Subcutaneous abdominal adipose tissue (tissue), 5 donors: ENCODE results near the gene PHC2.
A peak's percentile ranks its signal among the peaks of the same experiment; 100 is the strongest.

Experiments
- H3K27ac ChIP-seq: one replicate; pipeline ENCODE4 v1.7.0; 2013; ENCODE audit warnings: low read depth, mild to moderate bottlenecking, inconsistent platforms, low read length, moderate library complexity
- H3K27me3 ChIP-seq, 5 donors: one replicate each; pipeline ENCODE4 v1.7.0; 2013; ENCODE audit warnings: low read length in 5 of 5, inconsistent platforms in 1 of 5; ENCODE audit not compliant: control insufficient read depth in 5 of 5, insufficient read depth in 4 of 5
- H3K36me3 ChIP-seq, 5 donors: one replicate each; pipeline ENCODE4 v1.7.0; 2013; ENCODE audit warnings: low read length in 5 of 5; ENCODE audit not compliant: control insufficient read depth in 5 of 5, insufficient read depth in 5 of 5
- H3K4me1 ChIP-seq, 5 donors: one replicate each; pipeline ENCODE4 v1.7.0; 2013; ENCODE audit warnings: low read length in 5 of 5, mild to moderate bottlenecking in 3 of 5, moderate library complexity in 1 of 5; ENCODE audit not compliant: control insufficient read depth in 5 of 5, insufficient read depth in 5 of 5
- H3K4me3 ChIP-seq, 5 donors: one replicate each; pipeline ENCODE4 v1.7.0; 2013; ENCODE audit warnings: low read length in 5 of 5, low read depth in 1 of 5
- H3K9ac ChIP-seq, 5 donors: one replicate each; pipeline ENCODE4 v1.7.0; 2013; ENCODE audit warnings: low read length in 5 of 5, mild to moderate bottlenecking in 4 of 5, moderate library complexity in 3 of 5
- H3K9me3 ChIP-seq, 5 donors: one replicate each; pipeline ENCODE4 v1.7.0; 2013; ENCODE audit warnings: low read length in 5 of 5; ENCODE audit not compliant: control insufficient read depth in 5 of 5
- donor health status: healthy.
- donor health status: healthy.
- donor health status: healthy.
- donor health status: healthy.
- donor health status: healthy.

PHC2 gene

DNA sequence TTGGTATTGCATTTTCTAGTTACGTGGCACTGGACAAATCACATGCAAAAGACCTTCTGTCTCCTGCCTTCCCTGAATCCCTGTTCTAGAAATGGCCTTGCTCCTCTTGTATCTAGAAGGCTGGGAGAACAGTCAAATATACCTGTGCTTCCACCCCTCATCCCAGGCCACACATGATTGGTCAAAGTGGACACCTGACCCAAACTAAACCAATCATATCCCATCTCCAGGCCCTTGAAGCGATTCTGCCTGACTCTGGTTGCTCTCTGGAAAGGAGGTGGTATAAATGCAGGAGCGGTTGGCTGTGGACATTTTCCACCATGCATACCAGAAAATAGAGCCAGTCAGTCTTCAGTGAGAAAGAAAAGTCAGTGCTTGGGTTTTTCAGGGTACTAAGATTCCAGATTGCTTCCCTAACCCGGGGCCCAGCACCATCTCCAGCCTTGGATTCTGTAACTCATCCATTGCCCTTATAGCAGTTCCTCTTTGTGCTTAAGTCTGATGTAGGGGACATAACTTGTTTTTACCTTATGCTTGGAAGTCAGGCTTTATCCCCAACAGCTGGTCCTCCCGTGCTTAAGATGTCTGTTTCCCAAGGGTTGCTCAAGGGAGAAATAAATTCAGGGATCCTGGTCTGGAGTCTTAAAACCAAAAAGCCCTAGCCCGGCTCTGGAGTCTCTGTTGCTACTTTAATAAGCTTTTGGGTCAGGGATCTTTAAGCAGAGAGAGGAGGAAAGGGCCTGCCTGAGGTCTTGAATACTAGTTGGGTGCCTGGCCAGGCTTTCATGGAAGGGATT, 7.7 kb upstream of the PHC2 start:
- peaks cover 0 to 21% (median 4%) of the 10 kb centered on the region in 5 donors for H3K4me1 ChIP-seq
- H3K27me3 ChIP-seq: peaks cover 0 to 7% (median 0%) of the 10 kb centered on the region in 5 donors
- no peaks in the 10 kb centered on the region for H3K9me3 ChIP-seq

DNA sequence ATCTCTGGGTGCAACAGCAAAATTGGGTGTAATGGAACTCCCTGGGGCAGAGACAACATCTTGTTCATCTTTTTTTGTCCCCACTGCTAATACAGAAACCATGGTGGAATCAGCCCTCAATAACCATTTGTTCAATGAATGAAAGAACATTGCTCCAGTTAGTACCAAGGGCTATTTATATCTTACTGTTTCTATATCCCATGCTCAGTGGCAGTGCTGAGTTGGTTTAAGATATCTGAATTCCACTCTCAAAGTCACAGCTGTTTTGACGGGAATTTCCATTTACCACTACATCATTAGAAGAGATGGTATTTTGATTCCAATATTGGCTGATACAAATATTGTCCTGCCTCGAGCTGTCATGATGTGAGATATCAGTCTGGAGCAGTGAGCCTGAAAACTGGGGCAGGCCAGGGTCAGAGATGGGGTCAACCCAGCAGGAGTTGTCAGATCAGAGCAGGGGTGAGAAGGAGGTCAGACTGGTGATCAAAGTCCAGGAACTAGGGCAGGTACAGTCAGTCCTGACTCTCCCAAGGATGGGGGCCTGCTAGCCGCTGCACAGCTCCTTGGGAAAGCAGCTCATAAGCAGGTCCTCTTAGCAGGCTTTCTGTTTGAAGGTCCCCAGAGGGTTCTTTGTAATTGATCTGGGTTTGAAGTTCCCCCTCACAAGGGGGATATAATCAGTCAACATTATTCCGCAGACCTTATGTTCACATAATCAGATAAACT, 5.8 kb upstream of the PHC2 start:
- Histone ChIP-seq H3K27me3 (peaks cover 0 to 7% (median 0%) of the 10 kb centered on the region in 5 donors), H3K9ac (no peak overlapping the region), H3K4me1 (peaks cover 2 to 26% (median 8%) of the 10 kb centered on the region in 5 donors), H3K4me3 (no peak overlapping the region), H3K27ac (no peak overlapping the region), H3K36me3 (no peaks in the 10 kb centered on the region), H3K9me3 (no peaks in the 10 kb centered on the region)

More for the DNA sequence above, 7.7 kb upstream of the PHC2 start:
- Histone ChIP-seq H3K27ac (no peak overlapping the region), H3K4me3 (no peak overlapping the region), H3K9ac (no peak overlapping the region), H3K36me3 (no peaks in the 10 kb centered on the region)

DNA sequence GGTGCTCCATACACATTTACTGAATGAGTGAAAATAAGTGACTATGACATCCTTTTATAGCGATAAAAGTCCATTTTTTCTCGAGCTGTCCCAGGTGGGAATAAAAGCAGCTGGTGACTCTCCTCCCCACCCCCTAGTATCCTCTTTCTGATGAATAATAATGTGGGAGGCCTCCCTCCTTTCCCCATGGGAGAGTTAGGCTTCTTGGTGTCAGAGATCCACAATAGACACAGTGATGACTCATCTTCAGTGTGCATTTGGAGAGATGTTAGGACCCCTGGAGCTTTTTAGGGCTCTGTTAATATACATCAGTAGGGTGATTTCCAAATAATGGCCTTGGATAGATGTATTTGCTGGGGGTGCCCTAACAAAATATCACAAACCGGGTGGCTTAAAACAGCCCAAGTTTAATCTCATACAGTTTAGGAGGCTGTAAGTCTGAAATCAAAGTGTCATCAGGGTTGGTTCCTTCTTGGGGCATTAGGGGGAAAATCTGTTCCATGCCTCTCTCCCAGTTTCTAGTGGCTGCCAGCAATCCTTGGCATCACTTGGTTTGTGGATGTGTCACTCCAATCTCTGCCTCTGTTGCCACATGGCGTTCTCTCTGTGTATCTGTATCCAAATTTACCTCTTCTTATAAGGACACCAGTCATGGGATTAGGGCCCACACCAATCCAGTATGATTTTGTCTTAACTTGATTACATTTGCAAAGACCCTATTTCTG, 4.4 kb upstream of the PHC2 start:
- peaks cover 2 to 27% (median 9%) of the 10 kb centered on the region in 5 donors for H3K4me1 ChIP-seq
- H3K9ac ChIP-seq: no peak overlapping the region
- no peak overlapping the region for H3K4me3 ChIP-seq
- no peaks in the 10 kb centered on the region for H3K27me3 ChIP-seq
- no peaks in the 10 kb centered on the region for H3K9me3 ChIP-seq
- H3K36me3 ChIP-seq: no peaks in the 10 kb centered on the region
- H3K27ac ChIP-seq: no peak overlapping the region

DNA sequence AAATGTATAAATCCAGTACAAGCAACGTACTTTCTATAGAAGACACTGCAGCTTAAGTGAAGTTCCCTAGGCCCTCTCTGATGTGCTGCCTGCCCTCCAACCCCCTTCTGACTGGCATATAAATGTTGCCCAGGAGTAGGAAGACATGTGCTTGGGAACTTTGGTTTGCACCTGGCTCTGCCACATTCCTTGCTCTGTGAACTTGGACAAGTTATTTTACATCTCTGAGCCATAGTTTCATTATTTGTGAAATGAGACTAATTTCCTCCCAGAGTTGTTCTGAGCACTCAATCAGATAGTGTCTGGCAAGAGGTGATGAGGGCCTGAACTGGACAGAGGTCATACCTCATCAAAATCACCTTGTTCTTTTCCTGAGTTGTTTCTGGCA, 3.5 kb upstream of the PHC2 start:
- H3K4me3 ChIP-seq: no peak overlapping the region
- H3K9ac ChIP-seq: no peak overlapping the region
- H3K27ac ChIP-seq: no peak overlapping the region
- no peaks in the 10 kb centered on the region for H3K36me3 ChIP-seq
- no peaks in the 10 kb centered on the region for H3K9me3 ChIP-seq
- no peaks in the 10 kb centered on the region for H3K27me3 ChIP-seq
- peaks cover 2 to 36% (median 17%) of the 10 kb centered on the region in 5 donors for H3K4me1 ChIP-seq

DNA sequence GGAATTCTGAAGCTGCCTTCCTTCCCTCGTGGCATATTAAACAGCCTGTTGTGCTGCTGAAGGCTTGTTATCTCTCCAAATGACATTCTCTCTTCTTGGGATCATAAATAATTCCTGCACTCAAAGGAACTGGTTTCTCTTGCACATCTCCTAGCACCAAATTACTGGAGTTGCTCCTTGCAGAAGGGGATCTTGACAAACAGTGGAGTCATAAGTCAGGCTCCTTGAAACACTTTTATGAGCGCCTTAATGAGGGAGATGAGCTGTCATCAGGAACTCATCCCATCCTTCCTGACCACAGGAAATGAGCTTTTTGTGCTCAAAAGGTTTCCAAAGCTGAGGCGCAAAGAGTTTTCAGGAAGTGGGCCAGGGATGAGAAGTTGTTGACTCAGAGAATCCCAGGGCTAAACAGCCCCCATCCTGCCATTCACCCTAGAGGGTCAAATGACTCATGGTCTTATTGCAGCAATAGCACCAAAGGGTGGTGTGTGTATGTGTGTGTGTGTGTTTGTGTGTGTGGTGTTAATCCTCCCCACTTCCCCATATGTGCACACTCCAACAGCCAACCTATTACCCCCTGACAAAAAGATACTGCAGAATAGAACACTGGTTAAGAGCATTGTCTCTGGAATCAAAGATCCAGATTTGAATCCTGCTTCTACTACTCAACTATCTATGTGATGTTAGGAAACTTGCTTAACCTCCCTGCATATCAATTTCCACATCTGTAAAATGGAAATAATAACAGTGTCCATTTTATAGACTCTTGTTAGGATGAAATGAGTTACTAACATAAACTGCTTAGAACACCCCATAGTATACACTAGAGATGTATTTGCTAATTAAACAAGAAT, 2.8 kb upstream of the PHC2 start:
- H3K9me3 ChIP-seq: no peaks in the 10 kb centered on the region
- H3K4me3 ChIP-seq: no peak overlapping the region
- H3K4me1 ChIP-seq: peaks cover 2 to 42% (median 18%) of the 10 kb centered on the region in 5 donors
- H3K27ac ChIP-seq: peak overlapping the region; percentile 32
- no peak overlapping the region for H3K9ac ChIP-seq
- H3K27me3 ChIP-seq: no peaks in the 10 kb centered on the region
- no peaks in the 10 kb centered on the region for H3K36me3 ChIP-seq

DNA sequence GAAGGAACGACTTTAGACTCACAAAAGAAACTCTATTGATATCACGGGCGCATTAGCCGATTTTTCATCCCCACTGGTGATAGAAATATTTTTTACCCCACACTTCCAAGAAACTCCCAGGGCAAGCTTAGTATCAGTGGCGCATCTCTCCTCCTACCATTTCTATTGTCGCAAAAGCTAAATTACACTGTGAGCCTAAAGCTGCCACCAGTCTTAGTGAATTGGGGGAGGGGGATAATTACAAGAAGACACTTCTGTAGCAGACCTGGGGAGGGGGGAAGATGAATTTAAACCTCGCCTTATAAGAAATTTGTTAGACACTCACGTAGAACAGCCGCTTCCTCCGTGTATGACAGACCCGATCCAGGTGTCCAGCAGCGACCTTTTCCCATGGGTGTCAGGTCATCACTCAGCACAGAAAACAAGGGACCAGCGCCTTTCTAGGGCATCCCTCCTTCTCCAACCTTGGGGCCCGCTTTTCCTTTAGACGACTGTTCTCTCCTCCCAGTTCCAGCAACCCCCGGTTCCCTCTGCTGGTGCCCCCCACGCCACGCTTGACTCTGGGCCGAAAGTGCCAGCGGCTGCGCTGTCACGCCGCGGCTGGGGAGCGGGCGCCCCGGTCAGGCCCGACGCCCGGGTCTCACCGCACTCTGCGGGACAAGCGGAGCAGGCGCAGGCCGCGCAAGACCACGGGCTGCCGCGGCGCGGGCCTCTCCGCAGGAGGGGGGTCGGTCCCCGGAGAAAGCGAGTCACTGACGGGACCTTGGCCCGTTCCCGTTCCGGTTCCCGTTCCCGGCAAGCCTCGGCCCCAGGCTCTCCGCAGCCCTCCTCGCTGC, 821 bp downstream of the PHC2 start:
- H3K9ac ChIP-seq: peak overlapping the region in 4 of 5 donors; percentile 72 to 77 (median 74)
- no peak overlapping the region for H3K27ac ChIP-seq
- peaks cover 2 to 44% (median 18%) of the 10 kb centered on the region in 5 donors for H3K4me1 ChIP-seq
- peak overlapping the region; percentile 64 to 79 (median 70) for H3K4me3 ChIP-seq
- no peaks in the 10 kb centered on the region for H3K27me3 ChIP-seq
- H3K9me3 ChIP-seq: no peaks in the 10 kb centered on the region
- no peaks in the 10 kb centered on the region for H3K36me3 ChIP-seq

DNA sequence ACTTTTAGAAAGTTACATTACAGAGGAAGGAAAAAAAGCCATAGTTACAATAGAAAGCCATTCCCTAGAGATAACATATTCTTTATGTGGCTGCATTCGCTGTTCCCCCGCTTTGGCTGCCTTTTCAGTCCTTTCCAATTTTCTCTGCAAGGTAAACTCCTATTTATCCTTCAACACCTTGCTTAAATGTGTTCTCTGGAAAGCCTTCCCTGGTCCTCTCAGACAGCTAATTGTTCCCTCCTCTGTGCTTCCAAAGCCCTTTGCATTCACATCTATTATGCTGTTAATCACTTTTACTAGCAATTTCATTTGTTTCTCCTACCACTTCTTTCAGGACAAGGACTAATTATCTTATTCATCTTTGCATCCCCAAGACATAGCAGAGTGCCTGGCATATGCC, 1.6 kb downstream of the PHC2 start:
- H3K4me1 ChIP-seq: peaks cover 2 to 39% (median 17%) of the 10 kb centered on the region in 5 donors
- H3K27me3 ChIP-seq: no peaks in the 10 kb centered on the region
- H3K36me3 ChIP-seq: no peaks in the 10 kb centered on the region
- H3K9me3 ChIP-seq: no peaks in the 10 kb centered on the region
- peak overlapping the region in 1 of 5 donors; percentile 70 for H3K4me3 ChIP-seq
- H3K9ac ChIP-seq: no peak overlapping the region
- no peak overlapping the region for H3K27ac ChIP-seq

DNA sequence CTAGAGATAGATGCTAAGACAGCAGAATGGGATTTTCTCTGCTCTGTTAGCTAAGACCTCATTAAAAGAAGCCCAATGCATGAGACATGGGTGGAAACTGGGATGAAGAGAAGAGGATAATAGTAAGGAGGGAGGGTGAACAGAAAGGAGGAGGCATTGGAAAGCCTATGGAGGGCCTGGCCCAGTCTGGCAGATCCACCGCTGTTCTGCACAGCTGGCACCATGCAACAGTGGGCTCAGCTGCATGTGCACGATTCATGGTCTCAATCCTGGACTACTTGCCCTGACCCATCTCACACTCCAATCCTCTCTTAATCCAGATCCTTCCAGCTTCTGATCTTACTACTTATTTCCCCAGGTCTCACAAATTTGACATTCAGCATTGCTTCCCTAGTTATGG, 2.2 kb downstream of the PHC2 start:
- H3K4me1 ChIP-seq: peaks cover 0 to 33% (median 17%) of the 10 kb centered on the region in 5 donors
- H3K4me3 ChIP-seq: no peak overlapping the region
- no peak overlapping the region for H3K9ac ChIP-seq
- H3K36me3 ChIP-seq: no peaks in the 10 kb centered on the region
- no peaks in the 10 kb centered on the region for H3K27me3 ChIP-seq
- no peaks in the 10 kb centered on the region for H3K9me3 ChIP-seq
- no peak overlapping the region for H3K27ac ChIP-seq

DNA sequence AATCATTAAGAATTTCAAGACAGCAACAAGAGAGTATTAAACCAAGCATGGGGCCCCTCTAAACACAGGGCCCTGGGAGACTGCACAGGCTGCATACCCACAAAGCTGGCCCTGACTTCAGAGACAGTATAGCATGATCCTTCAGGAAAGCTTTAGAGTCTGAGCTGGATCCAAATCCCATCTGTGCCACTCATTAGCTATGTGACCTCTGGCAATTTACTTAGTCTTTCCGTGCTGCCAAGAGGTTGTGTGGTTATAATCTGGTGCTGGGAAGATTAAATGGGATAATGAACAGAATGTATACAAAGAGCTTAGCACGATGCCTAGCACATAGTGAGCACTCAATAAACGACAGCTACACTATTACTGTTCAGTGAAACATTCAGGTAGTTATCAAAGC, 4.0 kb downstream of the PHC2 start:
- H3K9ac ChIP-seq: no peak overlapping the region
- no peak overlapping the region for H3K27ac ChIP-seq
- no peak overlapping the region for H3K4me3 ChIP-seq
- no peaks in the 10 kb centered on the region for H3K27me3 ChIP-seq
- peaks cover 0 to 23% (median 14%) of the 10 kb centered on the region in 5 donors for H3K4me1 ChIP-seq
- H3K9me3 ChIP-seq: no peaks in the 10 kb centered on the region
- no peaks in the 10 kb centered on the region for H3K36me3 ChIP-seq
